Measurements from ENCODE around the gene PTPRH. TPM values are rescaled to one million over a fixed set of nuclear protein-coding genes. Genes with fewer than 3 reads are reported as not detected.
A peak's percentile ranks its signal among the peaks of the same experiment; 100 is the strongest.

The PTPRH gene
- total RNA-seq, 1 experiment from 2014 or later: 15.9 TPM

GRCh38 chr19:55257461-55258420 lies 48.4 kb upstream of the PTPRH start (continued):
- TF ChIP-seq, protein P1, sequence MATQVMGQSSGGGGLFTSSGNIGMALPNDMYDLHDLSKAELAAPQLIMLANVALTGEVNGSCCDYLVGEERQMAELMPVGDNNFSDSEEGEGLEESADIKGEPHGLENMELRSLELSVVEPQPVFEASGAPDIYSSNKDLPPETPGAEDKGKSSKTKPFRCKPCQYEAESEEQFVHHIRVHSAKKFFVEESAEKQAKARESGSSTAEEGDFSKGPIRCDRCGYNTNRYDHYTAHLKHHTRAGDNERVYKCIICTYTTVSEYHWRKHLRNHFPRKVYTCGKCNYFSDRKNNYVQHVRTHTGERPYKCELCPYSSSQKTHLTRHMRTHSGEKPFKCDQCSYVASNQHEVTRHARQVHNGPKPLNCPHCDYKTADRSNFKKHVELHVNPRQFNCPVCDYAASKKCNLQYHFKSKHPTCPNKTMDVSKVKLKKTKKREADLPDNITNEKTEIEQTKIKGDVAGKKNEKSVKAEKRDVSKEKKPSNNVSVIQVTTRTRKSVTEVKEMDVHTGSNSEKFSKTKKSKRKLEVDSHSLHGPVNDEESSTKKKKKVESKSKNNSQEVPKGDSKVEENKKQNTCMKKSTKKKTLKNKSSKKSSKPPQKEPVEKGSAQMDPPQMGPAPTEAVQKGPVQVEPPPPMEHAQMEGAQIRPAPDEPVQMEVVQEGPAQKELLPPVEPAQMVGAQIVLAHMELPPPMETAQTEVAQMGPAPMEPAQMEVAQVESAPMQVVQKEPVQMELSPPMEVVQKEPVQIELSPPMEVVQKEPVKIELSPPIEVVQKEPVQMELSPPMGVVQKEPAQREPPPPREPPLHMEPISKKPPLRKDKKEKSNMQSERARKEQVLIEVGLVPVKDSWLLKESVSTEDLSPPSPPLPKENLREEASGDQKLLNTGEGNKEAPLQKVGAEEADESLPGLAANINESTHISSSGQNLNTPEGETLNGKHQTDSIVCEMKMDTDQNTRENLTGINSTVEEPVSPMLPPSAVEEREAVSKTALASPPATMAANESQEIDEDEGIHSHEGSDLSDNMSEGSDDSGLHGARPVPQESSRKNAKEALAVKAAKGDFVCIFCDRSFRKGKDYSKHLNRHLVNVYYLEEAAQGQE (IDR thresholded peaks at IDR 0.05; ENCODE audit: low read depth): no peak
- TF ChIP-seq RAD21 (IDR thresholded peaks at IDR 0.05; ENCODE audit: low read depth) (no peak), CEBPB (IDR thresholded peaks at IDR 0.05; ENCODE audit: low read depth) (no peak), EGR1 (IDR thresholded peaks at IDR 0.05; ENCODE audit: low read depth) (no peak), ZNF274 (IDR thresholded peaks at IDR 0.05; ENCODE audit: low read depth, low read length) (no peak), FOSL1 (IDR thresholded peaks at IDR 0.05; ENCODE audit: low read depth) (no peak)

GRCh38 chr19:55256562-55257460 lies 47.5 kb upstream of the PTPRH start:
- Histone ChIP-seq H3K9me3 (ENCODE audit: control insufficient read depth in 1 of 2, insufficient read depth in 1 of 2, low read depth in 1 of 2, low read length in 2 of 2) (no peaks in the 10 kb centered on the region), H3K27me3 (ENCODE audit: insufficient read depth, low read length) (no peaks in the 10 kb centered on the region), H3K36me3 (ENCODE audit: control insufficient read depth in 1 of 2, insufficient read depth in 2 of 2, low read length in 2 of 2) (peaks cover 0 to 9% of the 10 kb centered on the region in 2 experiments; a peak in 3 of 4 replicates), H3K9ac (ENCODE audit: low read length) (peak overlapping the region; percentile 96), H3K79me2 (ENCODE audit: insufficient read depth, low read length) (peaks cover 69% of the 10 kb centered on the region), H2AFZ (ENCODE audit: low read depth, low read length, poor library complexity, severe bottlenecking) (no peak overlapping the region), H3K4me3 (replicated peaks in 1 of 2; ENCODE audit: low read depth in 1 of 2, low read length in 2 of 2) (peak overlapping the region; percentile 89 to 96), H3K4me2 (ENCODE audit: low read length) (peak overlapping the region; percentile 98), H3K27ac (ENCODE audit: low read depth, low read length) (no peak overlapping the region), H3K4me1 (ENCODE audit: control insufficient read depth in 1 of 2, insufficient read depth in 2 of 2, low read length in 2 of 2) (peaks cover 20 to 41% of the 10 kb centered on the region in 2 experiments), H3K9me2 (ENCODE audit: insufficient read depth) (no peaks in the 10 kb centered on the region), H4K20me1 (ENCODE audit: insufficient read depth) (no peaks in the 10 kb centered on the region)
- ATAC-seq: no peak
- CTCF ChIA-PET: interaction anchor here (0.8 kb wide), 1 partner anchor 110 kb away, joined by 3 read pairs; no protein-coding TSS in a partner anchor
- no peak for DNase-seq (ENCODE audit: low read depth, low spot score)
- TSS peak; percentile 49 for BruUV-seq (replicated peaks)
- intact Hi-C loops (cut with micrococcal nuclease): loop anchor here (5.0 kb wide), 1 partner anchor 90 kb away; the partner anchor contains the start of gene DNAAF3
- POLR2A ChIA-PET: interaction anchor here (1.2 kb wide), 1 partner anchor 46 kb away, joined by 3 read pairs; no protein-coding TSS in a partner anchor
- RAD21 ChIA-PET (ENCODE audit: low non-redundant PET in 1 of 2, low total read pairs in 2 of 2, uncharacterized antibody in 2 of 2, unreplicated experiment in 2 of 2): no interaction called here
- TF ChIP-seq POLR2A (IDR thresholded peaks at IDR 0.05; ENCODE audit: borderline replicate concordance, extremely low read depth, insufficient read depth, insufficient read length): no peak
- TF ChIP-seq SP1 (IDR thresholded peaks at IDR 0.05; ENCODE audit: low read depth): no peak
- TF ChIP-seq EZH2 (IDR thresholded peaks at IDR 0.05): no peak
- no peak for TF ChIP-seq EZH2phosphoT487 (IDR thresholded peaks at IDR 0.05; ENCODE audit: borderline replicate concordance)
- TF ChIP-seq, protein P2, sequence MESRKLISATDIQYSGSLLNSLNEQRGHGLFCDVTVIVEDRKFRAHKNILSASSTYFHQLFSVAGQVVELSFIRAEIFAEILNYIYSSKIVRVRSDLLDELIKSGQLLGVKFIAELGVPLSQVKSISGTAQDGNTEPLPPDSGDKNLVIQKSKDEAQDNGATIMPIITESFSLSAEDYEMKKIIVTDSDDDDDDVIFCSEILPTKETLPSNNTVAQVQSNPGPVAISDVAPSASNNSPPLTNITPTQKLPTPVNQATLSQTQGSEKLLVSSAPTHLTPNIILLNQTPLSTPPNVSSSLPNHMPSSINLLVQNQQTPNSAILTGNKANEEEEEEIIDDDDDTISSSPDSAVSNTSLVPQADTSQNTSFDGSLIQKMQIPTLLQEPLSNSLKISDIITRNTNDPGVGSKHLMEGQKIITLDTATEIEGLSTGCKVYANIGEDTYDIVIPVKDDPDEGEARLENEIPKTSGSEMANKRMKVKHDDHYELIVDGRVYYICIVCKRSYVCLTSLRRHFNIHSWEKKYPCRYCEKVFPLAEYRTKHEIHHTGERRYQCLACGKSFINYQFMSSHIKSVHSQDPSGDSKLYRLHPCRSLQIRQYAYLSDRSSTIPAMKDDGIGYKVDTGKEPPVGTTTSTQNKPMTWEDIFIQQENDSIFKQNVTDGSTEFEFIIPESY (IDR thresholded peaks at IDR 0.05; ENCODE audit: extremely low read depth, insufficient replicate concordance, low read length): no peak
- TF ChIP-seq YY1 (IDR thresholded peaks at IDR 0.05; ENCODE audit: extremely low read depth, insufficient replicate concordance, low read depth, low read length): no peak
- TF ChIP-seq SRF (IDR thresholded peaks at IDR 0.05; ENCODE audit: low read depth): no peak
- TF ChIP-seq POLR2AphosphoS5 (IDR thresholded peaks at IDR 0.05; ENCODE audit: low read depth, low read length): no peak
- no peak for TF ChIP-seq EGR1 (IDR thresholded peaks at IDR 0.05; ENCODE audit: low read depth)
- TF ChIP-seq, protein P3, sequence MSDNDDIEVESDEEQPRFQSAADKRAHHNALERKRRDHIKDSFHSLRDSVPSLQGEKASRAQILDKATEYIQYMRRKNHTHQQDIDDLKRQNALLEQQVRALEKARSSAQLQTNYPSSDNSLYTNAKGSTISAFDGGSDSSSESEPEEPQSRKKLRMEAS (IDR thresholded peaks at IDR 0.05): no peak
